HG02970 (cell line): ENCODE results near the gene ZNF366.

Experiments
- ATAC-seq: cut with Tn5 transposase; IDR thresholded peaks from one replicate; pipeline ENCODE4 v1.9.1; 2021; ENCODE audit warnings: mild to moderate bottlenecking, moderate library complexity, moderate number of reproducible peaks; ENCODE audit not compliant: unreplicated experiment, low FRiP score

The ZNF366 gene

DNA sequence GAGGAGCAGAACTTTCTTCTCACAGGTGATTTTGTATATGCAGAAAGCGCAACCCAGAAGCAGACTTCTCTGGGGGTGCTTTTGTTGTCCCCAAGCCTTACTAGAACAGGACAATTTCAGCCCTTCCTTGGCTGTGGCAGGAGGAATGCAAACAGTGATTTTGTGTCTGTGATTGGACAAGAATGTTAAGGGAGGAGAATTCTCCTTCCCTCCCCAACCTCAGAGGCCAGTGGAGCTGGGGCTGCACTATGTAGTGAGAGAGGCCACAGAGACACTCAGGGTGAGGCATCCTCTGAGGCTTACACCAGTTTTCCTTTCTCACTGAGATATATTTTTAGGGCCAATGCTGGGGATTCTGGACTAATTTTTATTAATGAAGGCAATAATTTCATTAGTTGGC, 58.8 kb downstream of the ZNF366 start:
- no peak for ATAC-seq

DNA sequence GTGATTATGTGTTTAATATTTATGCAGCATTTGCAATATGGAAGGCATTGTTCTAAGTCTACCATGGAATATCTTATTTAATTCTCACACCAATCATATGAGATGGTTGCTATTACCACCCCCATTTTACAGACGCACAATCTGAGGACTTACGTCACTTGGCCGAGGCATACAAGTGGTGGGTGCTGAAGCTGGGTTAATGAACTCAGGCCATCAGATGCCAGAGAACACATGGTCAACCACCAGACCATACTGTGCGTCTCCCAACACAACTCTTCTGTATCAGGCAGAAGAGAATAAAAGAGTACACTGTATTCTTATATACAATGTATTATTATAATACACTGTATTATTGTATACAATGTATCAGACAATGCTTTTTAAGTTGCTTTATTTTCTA, 59.5 kb downstream of the ZNF366 start:
- ATAC-seq: no peak

DNA sequence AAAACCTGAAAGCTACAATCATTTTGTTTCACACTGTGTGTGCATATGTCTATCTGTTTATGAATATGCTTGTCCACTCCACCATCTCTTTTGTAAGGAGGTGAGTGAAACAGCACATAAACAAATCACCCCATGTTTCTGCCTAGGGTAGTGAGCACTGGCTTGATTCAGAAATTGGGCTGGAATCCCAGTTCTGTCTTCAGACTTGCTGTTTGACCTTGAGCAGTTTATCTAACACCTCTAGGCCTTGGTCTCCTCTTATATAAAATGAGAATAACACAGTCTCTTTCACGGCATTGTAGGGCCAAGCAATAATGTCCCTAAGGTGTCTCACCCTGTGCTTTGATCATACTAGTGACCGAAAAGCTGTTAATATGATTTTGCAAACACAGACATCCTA, 61.2 kb downstream of the ZNF366 start:
- ATAC-seq: no peak

DNA sequence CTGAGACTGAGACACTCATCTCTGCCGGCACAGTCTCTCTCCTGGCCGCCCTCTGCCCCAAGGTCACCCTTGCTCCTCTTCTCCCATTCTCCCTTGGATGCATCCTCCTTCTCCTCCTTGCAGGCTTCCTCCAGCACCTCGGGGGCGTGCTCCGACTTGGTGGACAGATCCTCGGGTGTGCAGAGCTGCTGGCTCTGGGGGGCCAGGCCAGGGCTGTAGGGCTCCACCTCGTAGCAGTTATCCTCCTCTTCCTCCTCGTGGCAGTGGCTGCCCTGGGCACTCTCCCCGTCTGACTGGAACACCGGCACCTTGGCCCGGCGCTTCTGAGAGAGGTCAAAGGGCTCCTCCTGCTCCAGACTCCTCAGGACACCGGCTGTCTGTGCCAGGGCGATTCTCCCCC, 63.3 kb downstream of the ZNF366 start:
- no peak for ATAC-seq

DNA sequence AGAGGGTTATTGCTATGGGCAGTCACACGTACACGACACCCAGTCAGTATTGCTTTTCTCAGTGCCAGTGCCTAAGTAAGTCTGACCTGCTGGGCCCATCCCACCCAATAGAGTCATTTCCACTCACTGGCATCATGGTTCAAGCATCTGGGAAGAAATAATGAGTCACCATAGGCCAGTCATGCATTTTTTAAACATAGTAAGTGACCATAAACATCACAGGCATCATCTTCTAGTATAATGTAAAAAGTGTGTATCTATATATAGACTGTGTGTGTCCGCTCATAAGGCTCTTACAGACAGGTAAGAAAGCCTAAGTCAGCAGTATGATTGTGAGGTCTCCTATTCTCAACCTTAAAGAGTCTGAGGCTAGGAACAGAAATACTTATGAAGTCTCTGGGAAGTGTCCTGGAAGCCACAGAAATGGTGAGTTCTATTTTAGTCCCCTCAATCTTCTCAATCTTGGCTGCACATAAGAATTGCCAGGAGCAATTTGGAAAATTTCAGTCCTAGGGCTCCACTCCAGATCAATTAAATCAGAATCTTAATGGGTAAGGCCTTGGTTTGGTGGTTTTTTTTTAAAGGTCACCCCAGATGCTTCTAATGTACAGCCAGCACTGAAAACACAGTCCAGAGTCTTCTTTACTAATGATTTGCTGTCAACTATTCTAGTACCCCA, 65.2 kb downstream of the ZNF366 start:
- no peak for ATAC-seq

DNA sequence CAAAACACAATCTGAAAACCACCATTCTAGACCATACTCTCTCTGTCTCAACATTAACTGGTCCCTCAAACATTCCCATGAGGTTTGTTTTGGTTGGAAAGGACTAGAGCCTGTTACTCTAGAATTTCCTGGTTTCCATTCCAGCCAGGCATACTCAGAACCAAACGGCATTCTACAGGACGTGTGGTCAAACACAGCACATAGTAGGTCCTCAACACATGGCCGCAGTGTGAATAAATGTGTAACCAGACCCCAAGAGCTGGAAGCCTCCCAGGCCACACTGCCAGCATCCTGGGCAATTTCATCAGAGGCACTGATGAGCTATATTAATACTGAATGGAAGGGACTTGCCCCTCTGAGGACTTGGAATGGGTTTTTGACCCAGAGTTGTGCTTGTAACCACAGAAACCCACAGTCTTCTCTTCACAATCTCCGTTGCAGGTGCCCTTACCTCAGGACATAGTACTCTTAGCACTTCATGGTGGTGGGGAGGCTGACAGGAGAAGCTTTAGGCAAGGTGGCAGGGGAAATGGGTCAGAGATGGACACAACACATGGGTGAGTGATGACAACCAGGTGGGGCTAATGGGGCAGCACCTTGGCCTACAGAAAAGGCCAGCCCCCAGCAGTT, 66.0 kb downstream of the ZNF366 start:
- ATAC-seq: no peak

DNA sequence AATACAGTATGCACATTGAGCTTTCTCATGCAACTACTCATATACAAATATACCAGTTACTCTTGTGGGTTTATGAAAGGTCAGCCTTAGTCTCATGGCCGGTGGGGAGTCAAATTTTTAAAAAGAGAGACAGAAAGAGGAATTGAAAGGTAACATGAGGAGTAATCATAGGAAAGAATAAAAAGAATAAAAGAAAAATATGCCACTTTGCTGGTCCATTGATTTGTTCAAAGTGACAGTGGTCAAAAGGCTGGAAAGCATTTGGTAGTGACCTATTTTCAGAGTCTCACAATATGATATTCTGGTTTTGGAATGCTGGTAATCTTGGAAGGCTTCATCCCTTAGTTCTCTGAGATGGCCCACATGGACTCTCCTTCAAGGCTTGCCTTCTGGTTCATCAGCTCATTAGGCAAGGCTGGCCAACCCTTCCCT, 67.0 kb downstream of the ZNF366 start:
- no peak for ATAC-seq

DNA sequence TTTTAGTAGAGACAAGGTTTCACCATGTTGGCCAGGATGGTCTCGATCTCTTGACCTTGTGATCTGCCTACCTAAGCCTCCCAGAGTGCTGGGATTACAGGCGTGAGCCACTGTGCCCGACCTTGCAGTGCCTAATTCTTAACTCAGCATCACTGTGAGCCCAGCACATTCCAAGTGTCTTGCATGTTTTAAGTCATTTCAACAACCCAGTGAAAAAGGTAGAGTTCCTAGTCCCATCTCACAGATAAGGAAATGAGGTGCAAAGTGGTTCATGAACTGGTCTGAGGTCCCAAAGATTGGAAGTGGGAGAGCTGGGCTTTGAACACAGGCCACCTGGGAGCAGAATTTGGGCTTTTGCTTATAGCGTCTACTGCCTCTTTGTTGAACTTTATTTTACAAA, 68.0 kb downstream of the ZNF366 start:
- ATAC-seq: no peak

DNA sequence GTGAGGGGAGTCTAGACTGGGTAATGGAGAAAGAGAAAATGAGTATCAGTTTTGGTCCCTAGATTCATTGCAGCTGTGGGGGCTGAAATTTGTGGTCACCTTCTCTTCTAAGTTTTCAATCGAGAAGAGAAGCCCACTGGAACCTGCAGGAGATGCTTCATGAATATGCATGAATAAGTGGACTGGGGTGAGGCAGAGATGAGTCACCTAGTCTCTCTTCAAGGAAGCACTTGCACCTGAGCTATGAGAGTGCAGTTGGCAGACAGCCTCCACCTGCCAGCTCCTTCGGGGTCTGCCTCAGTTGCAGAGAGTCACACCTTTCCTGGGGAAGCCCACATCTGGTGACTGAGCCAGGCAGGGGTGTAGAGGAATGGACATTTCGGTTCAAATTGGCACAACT, 69.1 kb downstream of the ZNF366 start:
- ATAC-seq: no peak

DNA sequence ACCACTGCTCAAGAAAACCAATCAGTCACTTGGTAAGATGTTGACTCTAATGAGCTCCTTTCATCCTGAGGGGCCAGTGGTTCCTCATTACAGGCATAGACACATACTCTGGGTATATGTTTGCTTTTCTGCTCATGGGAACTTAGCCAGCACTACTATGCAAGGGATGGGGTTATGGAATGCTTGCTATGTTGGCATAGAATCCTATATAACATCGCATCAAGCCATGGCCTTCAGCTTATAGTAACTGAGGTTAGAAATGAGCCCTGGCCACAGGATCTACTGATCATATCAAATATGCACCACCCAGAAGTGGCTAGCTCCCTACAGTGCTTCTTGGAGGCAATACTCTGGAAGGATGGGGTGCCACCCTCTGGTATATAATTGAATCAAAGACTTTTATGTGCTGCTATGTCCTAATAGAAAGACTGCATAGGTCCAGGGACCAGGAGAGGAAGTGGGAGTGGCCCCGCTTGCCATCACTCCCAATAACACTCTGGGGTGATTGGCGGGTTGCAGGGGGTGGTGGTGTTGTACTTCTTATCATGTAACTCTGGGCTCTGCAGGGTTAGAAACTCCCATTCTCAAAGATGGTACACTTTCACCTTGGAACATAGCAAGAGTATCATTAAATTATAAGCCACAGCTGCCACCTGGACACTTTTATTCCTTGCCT, 70.3 kb downstream of the ZNF366 start:
- ATAC-seq: no peak

DNA sequence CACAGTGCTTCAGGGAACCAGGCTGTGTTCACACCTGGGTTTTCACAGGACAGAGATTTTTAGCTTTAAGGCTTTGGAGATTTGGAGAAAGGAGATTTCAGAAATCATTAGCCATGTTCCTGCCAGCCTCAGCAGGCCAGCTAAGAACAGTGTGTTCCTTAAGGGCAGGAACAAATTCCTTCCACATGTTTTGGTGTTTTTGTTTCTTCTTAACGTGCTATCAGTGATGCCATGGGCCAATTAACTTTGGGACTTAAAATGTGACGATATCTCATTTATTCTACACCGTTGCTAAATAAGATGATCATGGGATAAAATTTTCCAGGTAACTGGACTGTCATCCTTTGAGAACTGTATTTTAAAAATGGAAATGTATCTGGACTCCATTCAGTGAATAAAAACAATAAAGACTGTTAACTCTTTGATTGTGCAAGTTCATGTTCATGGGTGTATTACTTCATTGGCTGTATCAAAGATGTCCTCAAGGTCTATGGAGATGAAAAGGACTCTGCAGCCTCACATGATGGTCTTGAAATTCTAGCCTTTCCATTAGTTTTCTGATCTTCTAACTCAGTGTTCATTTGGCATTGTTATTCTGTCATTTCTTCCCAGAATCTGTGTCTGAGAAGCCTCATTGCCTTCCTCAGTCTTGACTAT, 72.3 kb downstream of the ZNF366 start:
- no peak for ATAC-seq

DNA sequence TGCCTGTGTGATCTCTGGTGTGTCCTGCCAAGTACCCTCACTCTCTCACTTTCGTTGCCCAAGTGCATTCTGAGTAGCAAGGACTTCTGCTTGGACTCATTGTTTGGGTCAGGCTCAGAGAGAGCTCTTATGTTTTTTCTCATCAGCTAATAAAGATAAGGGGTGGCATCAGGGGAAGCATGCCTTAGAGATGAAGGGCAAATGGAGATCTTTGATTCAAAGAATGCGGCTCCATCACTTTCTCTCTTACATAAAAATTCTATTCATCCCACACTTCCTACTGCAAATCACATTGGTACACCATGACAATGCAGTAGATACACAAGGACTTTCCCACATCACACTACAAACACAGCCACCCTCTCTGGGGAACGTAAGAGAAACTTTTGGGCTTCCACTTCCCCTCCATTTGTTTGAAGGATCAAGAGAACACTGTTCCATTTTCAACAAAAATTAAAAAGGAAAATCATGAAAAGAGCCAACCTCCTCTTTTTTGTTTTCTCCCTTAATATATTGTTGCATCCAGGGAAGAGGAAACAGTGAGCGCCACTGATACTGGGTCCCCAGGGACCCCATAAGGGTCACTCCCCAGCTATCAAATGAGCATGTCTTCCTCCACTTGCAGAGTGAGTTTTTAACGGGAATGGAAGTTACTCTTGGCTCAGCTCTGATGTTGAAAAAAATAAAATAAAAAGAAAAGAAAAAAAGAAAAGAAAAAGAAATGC, 73.0 kb downstream of the ZNF366 start:
- ATAC-seq: no peak

DNA sequence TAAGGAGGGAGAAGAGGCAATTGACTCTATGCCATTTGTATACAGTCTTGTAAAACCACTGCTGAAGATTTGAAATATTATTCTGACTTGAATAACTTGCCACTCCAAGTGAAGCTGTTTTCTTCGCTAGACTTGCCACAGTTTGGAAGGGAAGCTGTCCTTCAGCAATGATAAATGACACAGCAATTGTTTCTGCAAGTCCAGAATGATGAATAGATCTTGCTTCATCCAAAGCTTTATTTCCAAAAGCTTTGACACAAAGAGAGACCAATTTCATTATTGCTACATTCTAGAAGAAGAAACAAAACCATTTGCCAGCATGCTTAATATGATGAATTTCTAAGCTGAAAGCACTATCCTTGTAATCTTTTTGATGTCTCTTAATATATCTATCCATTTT, 73.7 kb downstream of the ZNF366 start:
- no peak for ATAC-seq

DNA sequence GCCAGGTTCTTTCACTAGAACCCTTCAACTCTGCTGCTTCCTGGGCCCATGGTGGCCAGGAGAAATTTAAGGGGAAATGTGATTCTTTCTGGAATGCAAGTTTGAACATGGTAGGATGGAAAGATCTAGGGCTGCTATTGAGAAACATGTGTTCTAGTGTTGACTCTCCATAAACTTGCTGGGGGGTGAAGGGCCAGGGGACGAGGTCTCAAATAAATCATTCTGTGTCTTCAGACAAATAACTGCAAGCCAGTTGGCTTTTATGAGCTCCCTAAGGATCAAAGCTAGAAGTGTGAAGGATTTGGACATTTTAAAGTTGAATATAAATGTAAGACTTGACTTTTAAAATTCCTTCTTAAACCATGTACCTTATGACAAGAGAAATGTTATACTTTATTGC, 78.5 kb downstream of the ZNF366 start:
- ATAC-seq: no peak

DNA sequence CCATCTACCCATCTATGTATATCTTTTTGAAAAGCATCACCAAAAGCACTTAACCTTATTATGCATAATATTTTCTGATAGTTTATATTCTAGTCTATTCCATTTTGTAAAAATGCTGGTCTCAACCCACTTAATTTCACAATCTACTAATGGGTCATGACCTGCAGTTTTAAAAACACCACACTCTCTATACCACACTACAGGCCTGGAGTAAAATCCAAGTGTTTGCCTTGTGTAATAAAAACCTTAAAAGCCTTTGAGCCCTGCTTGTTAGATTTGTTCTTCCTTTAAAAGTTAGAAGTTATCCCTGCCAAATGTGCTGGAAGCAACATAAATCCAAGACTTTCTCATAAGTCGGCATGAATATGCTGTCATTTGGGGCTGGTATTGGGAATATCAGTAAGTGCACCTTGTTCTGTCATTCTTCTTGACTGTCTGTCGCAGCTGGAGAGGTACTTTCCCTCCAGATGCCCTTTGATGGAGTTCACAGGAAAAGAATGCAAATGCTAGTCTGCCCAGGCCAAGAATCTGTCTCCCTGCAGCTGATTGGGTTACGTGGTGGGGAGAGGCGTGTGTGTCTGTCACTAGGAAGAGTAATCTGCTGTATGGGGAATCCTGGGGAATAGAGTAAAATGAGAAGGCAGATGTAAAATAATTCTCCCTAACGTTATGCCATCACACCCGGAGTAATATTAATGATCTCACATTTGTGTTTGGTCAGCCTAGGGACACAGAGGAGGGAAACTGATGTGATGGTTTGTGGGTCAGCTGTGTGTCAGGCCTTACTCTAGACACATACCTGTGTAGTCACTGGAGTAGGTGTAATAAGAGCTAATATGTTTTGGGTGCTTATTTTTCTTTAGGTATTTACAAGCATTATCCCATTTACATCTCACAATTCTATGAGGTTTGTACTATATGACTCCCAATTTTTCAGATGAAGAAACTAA, 79.4 kb downstream of the ZNF366 start:
- ATAC-seq: no peak

DNA sequence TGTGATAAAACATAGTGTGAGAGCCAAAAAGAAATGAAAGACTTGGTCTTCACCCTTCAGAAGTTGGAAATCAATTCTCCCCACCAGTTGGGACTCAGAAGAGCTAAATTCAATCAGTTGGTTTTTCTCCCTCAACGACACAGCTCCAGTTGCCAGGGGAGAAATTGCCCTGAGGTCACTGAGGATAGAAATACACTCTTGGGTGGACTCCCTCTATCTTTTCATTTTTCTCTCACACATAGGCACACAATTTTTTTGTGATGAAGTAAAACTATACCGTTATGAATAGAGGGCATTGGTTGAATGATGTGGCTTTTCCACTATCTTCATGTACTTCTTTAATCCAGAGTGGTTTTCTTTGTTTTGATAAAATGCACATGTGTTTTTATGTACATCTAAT, 80.2 kb downstream of the ZNF366 start:
- ATAC-seq: no peak

DNA sequence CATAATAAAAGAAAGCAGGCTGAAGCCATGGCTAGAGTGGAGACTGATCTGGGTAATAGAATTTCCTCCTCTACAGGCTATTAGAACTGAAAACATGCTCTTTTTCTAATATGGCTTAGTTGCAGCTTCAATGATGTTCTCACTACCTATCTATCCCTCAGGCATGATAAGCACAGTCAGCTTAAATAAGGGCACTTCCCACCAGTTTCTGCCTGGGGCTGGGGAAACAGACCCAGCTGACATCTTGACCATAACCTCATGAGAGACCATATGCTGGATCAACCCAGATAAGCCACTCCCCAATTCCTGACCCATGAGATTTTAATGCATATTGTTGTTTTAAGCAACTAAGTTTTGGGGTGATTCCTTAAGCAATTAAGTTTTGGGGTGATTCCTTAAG, 81.2 kb downstream of the ZNF366 start:
- no peak for ATAC-seq

DNA sequence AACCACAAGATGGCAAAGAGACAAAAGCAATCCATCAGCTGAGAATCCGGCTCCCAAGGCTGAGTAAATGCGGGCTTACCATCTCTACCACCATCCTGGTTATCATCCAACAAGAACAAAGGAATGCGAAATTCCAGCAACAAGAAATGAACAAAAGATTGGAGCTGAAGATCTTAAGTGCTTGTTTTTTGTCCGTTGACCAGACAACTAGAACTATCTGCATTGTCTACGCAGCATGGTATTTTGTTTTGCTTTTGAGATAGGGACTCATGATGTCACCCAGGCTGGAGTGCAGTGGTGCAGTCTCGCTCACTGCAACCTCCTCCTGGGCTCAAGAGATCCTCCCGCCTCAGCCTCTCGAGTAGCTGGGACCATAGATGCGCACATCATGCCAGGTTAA, 88.9 kb downstream of the ZNF366 start:
- no peak for ATAC-seq

DNA sequence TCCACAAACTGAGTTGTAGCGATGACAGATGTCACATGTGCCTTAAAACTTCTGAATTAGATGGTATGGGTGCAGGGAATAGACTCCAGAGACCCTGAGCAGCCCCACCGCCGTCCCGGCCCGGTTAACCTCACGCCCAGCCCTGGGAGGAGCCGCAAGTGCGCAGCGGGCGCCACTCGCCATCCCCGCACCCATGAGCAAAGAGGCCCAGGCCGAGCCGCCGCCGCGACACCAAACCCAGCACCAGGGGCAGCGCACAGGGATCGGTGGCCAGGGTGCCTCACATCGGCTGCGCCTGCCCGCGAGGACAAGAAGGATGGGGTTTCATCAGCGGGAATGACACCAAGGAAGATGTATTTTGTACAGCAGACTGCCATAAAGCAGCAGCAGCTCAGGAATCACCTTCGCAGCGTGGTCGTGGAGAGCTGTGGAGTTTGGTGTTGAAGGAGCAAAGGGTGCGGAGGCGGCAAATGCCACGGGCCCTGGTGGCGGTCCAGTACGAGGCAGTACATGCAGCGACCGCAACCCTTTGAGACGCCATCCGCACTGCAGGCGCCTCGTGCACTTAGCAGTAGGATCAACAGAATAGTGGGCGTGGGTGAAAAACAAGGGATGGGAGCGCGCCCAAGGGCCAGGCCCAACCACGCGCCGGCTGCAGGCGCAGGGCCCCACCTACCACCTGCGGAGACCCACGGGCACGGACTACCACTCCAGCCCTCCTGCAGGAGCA, 89.7 kb downstream of the ZNF366 start:
- no peak for ATAC-seq
